HepG2 (cell line): ENCODE data around the gene PHACTR1.

Source experiments
- CTCF ChIP-seq: sonication (generic); formaldehyde crosslinking; IDR thresholded peaks from 2 replicates; pipeline ENCODE4 v1.5.0; 2020; ENCODE audit warnings: mild to moderate bottlenecking, missing genetic modification reagents, moderate library complexity
- EED ChIP-seq: sonication (generic); formaldehyde crosslinking; IDR thresholded peaks from 2 replicates; pipeline ENCODE4 v1.5.0; 2020; ENCODE audit warnings: mild to moderate bottlenecking, missing genetic modification reagents
- EZH2 ChIP-seq: conservative IDR thresholded peaks from 2 replicates; pipeline ENCODE4 v1.6.1; 2012; ENCODE audit warnings: mild to moderate bottlenecking, low read depth, low read length, moderate library complexity
- FOXA1 ChIP-seq, 2 experiments: fragments of 450-650 bp in 1 of 2; sonication (generic) in 1 of 2; formaldehyde crosslinking in 1 of 2; IDR thresholded peaks; 2 replicates each; pipeline versions ENCODE4 v1.4.0 to v1.6.1; 2016 to 2020; ENCODE audit warnings: missing genetic modification reagents in 1 of 2
- HDAC6 ChIP-seq: fragments of 200-600 bp; sonication (generic); IDR thresholded peaks from 2 replicates; pipeline ENCODE4 v1.7.0; 2017; ENCODE audit warnings: mild to moderate bottlenecking, antibody characterized with exemption, low read length, low read depth
- MLX ChIP-seq: IDR thresholded peaks from 2 replicates; pipeline ENCODE4 v1.6.1; 2016
- PHB2 ChIP-seq: fragments of 450-650 bp; IDR thresholded peaks from 2 replicates; pipeline ENCODE4 v1.6.1; 2018; ENCODE audit not compliant: partially characterized antibody
- RAD21 ChIP-seq: fragments of 450-650 bp; formaldehyde crosslinking; IDR thresholded peaks from 2 replicates; pipeline ENCODE4 v1.5.0; 2020; ENCODE audit warnings: mild to moderate bottlenecking
- SMAD9 ChIP-seq: sonication (generic); formaldehyde crosslinking; IDR thresholded peaks from 2 replicates; pipeline ENCODE4 v1.5.1; 2020; ENCODE audit warnings: mild to moderate bottlenecking, missing genetic modification reagents
- USF2 ChIP-seq, 2 experiments: sonication (generic) in 1 of 2; formaldehyde crosslinking in 1 of 2; IDR thresholded peaks; 2 replicates each; pipeline versions ENCODE4 v1.5.1 to v1.6.1; 2011 to 2020; ENCODE audit warnings: borderline replicate concordance in 1 of 2, low read depth in 1 of 2, low read length in 1 of 2, mild to moderate bottlenecking in 1 of 2, missing genetic modification reagents in 1 of 2, moderate library complexity in 1 of 2
- ZBTB7B ChIP-seq: sonication (generic); formaldehyde crosslinking; IDR thresholded peaks from 2 replicates; pipeline ENCODE4 v1.4.0; 2020; ENCODE audit warnings: missing genetic modification reagents
- ZNF317 ChIP-seq: sonication (generic); formaldehyde crosslinking; IDR thresholded peaks from 2 replicates; pipeline ENCODE4 v1.5.0; 2020; ENCODE audit warnings: mild to moderate bottlenecking, missing genetic modification reagents
- ZNF33B ChIP-seq: sonication (generic); formaldehyde crosslinking; IDR thresholded peaks from 2 replicates; pipeline ENCODE4 v1.5.1; 2020; ENCODE audit warnings: mild to moderate bottlenecking, missing genetic modification reagents
- ZNF577 ChIP-seq: sonication (generic); formaldehyde crosslinking; IDR thresholded peaks from 2 replicates; pipeline ENCODE4 v1.4.0; 2020; ENCODE audit warnings: mild to moderate bottlenecking, low read depth, missing genetic modification reagents, borderline replicate concordance

- TF ChIP-seq EZH2 (no peak), HDAC6 (no peak), CTCF (CRISPR knock-in tag) (no peak), PHB2 (no peak), FOXA1 (IDR thresholded peaks at IDR 0.05) (no peak), FOXA1 (CRISPR knock-in tag; IDR thresholded peaks at IDR 0.05) (no peak), USF2 (IDR thresholded peaks at IDR 0.05; ENCODE audit: low read depth, low read length) (no peak), USF2 (CRISPR knock-in tag; IDR thresholded peaks at IDR 0.05; ENCODE audit: borderline replicate concordance) (no peak), MLX (CRISPR knock-in tag) (no peak), ZNF577 (CRISPR knock-in tag) (no peak), ZNF33B (no peak), EED (CRISPR knock-in tag) (no peak), RAD21 (no peak), ZBTB7B (CRISPR knock-in tag) (no peak), ZNF317 (CRISPR knock-in tag) (no peak), SMAD9 (CRISPR knock-in tag) (no peak)
Observed at GRCh38 chr6:12715437-12715836, 1.1 kb upstream of the PHACTR1 start.
